Activated CD4-positive, alpha-beta T cell treated with anti-CD3 and anti-CD28 coated beads, Interleukin-2, amount 50 U/mL, for 24 hours (primary cell): ENCODE measurements around the gene RPA1.

Source experiments
- DNase-seq, 2 donors: peaks; one replicate each; pipeline ENCODE4 v3.0.0-alpha.2; 2020; ENCODE audit warnings: low read depth in 1 of 2, low spot score in 1 of 2

Gene RPA1

DNA sequence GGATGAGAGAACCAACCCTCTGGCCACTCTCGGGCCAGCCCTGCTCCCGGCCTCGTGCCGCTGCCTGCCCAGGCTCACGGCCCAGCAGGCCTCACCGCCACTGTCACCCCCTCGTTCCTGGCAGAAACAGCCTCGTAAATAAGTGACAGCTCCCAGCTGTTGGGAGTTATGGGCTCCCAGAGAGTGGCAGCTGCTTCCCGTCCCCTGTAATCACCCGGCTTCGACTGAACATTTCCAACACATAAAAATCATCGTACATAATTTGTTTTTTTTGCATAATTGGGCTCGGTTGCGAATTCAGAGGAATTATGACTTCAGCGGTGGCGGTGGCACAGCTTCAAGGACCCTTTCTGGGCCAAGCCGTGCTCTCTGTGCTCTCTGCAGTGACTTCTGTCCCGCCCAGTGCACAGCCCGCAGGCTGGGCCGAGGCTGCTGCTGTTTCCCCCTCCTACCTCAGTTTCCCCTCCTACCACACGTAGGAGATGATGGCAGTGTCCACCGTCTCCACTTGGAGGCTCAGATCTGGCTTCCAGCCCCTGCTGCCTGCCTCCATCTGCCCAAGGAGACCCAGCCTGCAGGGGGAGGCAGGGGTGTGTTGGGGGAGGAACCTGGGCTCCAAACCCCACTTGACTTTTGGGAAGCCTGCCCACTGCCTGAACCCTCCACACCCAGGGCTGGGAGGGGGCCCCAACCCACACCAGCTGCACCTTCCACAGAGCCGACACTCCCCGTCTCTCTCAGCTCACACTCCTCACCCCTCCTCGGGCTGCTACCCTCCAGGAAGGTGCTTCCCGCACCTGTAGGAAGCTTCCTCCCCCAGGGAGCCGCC is 110.4 kb downstream of the RPA1 start:
- no peak for DNase-seq

GRCh38 chr17:1940810-1941185 is 111.0 kb downstream of the RPA1 start:
- DNase-seq: no peak

- no peak for DNase-seq
These were observed 111.7 kb downstream of the RPA1 start for GRCh38 chr17:1941272-1942065.

GRCh38 chr17:1942066-1942365 is 112.2 kb downstream of the RPA1 start:
- DNase-seq: no peak

- DNase-seq: no peak
These were observed 113.0 kb downstream of the RPA1 start for GRCh38 chr17:1942666-1943435.

DNA sequence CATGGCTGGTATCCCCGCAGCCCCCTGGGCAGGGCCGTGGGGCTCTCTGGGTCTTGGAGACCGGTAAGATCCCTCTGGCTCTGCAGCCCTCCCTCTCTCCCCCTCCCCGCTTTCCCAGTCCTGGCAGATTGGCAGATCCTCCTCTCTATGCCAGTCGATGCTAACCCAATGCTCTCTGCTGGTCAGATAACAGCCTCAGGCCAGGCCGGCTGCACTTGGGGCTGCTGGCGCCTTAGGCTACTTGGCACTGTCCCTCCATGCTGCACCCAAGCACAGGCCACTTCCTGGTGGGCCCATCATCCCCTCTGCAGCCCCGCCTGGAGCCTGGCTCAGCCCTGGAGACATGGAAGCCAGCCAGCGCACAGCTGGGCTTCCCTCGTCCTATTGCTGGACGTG is 113.6 kb downstream of the RPA1 start:
- no peak for DNase-seq

DNA sequence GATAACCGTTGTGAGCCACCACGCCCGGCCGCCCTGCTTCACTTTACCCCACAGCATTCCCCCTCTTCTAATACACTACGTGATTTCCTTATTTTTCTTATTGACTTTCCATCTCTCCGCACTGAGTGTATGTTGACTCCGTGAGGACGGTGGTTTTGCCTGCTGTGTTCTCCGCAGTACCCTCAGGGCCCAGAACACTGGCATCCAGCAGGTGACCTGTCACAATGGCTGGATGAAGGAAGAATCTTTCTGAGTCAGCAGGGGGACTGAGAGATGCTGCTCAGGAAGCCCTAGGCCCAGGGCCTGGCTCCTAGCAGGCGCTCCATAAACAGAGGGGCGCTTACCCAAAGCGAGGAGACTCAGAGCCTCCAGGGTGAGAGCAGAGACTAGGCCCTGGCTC is 115.8 kb downstream of the RPA1 start:
- DNase-seq: no peak

DNA sequence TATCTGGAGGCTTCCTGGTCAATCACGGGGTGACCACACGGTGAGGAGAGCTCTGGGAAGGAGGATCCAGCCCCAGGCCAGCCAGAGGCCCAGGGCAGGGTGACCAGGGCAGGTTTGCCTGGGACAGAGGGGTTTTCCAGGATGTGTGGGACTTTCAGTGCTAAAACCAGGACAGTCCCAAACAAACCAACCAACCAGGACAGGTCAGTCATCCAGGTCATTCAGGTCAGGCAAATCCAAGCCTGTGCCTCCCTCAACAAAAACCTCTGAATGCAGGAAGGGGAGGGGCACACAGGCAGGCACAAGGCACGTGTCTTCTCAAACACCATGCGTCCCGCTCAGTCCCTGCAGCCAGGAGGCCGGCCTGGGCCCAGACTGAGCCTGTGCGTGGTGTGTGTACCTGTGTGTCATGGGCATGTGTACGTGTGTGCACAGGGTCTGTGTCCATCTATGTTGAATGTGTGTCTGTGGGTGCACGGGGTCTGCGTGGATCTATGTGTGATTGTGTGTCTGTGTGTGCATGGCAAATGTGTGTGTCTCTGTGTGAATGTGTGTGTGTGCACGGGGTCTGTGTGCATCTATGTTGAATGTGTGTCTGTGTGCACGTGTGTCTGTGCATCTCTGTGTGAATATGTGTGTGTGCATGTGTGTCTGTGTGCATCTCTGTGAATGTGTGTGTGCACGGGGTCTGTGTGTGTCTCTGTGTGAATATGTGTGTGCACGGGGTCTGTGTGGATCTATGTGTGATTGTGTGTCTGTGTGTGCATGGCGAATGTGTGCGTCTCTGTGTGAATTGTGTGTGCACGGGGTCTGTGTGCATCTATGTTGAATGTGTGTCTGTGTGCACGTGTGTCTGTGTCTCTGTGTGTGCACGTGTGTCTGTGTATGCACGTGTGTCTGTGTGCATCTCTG is 116.5 kb downstream of the RPA1 start:
- DNase-seq: no peak

- no peak for DNase-seq
These were observed 117.5 kb downstream of the RPA1 start for GRCh38 chr17:1947229-1947742.

DNA sequence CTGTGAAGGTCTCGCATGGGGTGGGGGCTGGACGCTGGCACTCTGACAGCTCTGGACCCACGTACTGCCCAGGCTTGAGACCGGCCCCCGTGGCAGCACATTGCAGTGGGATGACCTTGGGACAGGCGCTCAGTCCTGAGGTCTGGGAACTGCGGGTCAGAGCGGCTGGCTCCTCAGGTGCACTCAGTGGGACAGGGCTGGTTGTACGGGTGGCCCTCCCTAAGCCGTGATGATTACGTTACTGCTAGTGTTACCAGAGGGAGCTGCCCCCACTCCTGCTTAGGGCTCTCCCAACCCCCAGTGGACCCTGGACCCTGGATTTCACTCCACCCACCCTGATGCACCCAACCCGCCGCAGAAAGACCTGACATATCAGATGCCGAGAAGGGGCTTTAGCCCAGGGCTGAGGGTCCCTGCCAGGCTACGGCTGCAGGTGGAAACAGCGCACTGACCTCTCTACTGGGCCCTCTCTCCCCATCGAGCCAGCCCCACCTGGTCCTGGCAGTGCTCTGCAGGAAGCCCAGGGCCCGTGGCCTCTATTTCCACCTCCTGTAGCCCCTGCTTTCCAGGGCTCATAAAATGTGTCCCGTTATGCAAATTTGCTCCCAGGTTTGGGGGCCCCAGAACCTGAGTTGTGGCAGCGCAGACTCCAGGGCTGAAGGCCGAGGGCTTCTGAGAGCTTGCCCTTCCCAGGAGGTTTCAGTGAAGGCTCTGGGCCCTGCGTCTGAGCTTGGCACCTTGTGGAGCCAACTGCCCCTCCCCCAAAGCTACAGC is 118.1 kb downstream of the RPA1 start:
- DNase-seq: no peak

DNA sequence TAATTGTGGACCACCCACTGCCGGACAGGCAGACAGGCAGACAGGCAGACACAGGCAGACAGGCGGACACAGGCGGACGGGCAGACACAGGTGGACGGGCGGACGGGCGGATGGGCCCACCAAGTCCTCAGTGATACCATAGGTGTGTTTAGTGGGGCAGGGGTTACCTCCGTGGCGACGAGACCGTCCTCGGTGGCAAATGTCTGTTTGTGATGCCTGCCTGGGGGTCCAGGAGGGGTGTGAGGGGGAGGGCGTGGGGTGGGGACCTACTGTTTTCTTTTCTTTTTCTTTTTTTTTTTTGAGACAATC is 118.7 kb downstream of the RPA1 start:
- DNase-seq: no peak
